Epithelial cell of proximal tubule (primary cell): ENCODE measurements around the gene KHNYN. TPM values are rescaled to one million over a fixed set of nuclear protein-coding genes. Genes with fewer than 3 reads are reported as not detected.

Experiments
- DNase-seq: peaks from one replicate; pipeline ENCODE4 v3.0.0-alpha.2; 2011; ENCODE audit warnings: low read depth
- H3K4me3 ChIP-seq: 2 replicates; pipeline ENCODE4 v1.5.1; 2011; ENCODE audit warnings: low read depth, mild to moderate bottlenecking, low read length
- CTCF ChIP-seq: conservative IDR thresholded peaks from 2 replicates; pipeline ENCODE4 v1.5.1; 2012; ENCODE audit warnings: low read depth, mild to moderate bottlenecking, low read length
- total RNA-seq: library from RNA; depleted of rRNA; stranded (reverse); fragments of >200 nt; gene quantifications from 2 replicates; pipeline ENCODE4 v1.2.3, GENCODE V29; 2015

KHNYN gene
- total RNA-seq, 1 donor from 2014 or later, result 41.6 TPM

DNA sequence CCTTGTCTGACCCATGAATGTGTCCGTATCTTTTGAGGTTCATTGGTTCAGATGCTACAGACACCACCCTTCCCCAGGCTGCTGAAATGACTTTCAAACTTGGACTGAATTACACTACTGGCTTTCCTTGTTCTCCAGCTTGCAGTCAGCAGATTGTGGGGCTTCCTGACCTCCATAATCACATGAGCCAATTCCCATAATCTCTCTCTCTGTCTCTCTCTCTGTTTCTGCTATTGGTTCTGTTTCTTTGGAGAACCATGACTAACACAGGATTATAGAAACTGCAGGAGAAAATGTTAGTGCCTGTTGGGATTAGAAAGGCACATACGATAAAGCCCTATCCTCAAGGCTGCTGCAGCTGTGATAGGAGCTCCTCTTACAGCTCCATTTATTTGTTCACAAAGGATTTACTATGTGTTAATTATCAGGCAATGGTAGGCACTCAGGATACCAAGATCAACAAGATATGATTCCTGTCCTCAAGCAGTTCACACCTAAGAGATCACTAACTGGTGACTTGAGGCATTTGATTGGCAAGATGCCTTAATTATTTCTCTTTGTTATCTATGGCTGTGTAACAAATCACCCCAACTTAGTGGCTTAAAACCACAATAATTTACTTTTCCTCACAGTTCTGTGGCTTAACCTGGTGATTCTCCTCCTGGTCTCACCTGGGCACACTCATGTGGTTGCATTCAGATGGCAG, 41.1 kb upstream of the KHNYN start:
- no peak overlapping the region for H3K4me3 ChIP-seq
- no peak for DNase-seq
- TF ChIP-seq CTCF, result no peak

- no peak overlapping the region for H3K4me3 ChIP-seq
- DNase-seq, result no peak
Measured at GRCh38 chr14:24389226-24389848, 40.4 kb upstream of the KHNYN start.

GRCh38 chr14:24390701-24391468, 38.9 kb upstream of the KHNYN start:
- no peak overlapping the region for H3K4me3 ChIP-seq
- no peak for TF ChIP-seq CTCF
- DNase-seq, result no peak

More at GRCh38 chr14:24389226-24389848, 40.4 kb upstream of the KHNYN start:
- TF ChIP-seq CTCF, result no peak

DNA sequence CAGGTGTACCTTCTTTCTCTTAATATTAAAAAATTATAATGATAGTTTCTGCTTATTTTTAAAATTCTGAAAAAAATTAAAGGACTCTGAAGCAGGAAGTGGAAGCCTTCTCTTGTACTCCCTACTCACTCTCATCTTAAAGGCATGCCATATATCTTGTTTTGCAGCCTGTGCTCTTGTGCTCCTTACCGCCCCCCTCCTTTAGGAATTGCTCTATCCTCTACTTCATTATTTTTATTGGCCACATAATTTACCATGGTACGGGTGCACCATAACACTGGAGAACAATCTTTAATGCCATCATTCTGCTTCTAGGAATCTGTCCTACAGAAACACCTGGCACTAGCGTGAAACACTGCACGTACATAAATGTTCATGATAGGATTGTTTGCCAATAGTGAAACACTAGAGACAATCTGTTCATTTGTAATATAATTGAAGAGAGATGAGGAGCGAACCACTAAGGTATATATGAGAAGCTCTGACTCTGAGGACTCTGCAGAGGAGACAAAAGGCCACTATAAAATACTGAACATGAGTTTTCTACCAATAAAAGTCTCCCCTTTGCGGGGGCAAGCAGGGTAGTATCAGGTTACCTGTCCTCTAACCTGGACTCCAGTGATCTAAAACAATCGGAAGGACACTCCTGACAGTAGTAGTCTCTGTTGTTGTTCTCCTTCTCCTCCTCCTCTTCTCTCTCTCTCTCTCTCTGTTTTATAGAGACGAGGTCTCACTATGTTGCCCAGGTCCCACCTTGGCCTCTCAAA, 37.2 kb upstream of the KHNYN start:
- peak overlapping the region; percentile 11 for H3K4me3 ChIP-seq
- peak; percentile 31 for TF ChIP-seq CTCF
- DNase-seq, result no peak

GRCh38 chr14:24394275-24394674, 35.5 kb upstream of the KHNYN start:
- H3K4me3 ChIP-seq, result no peak overlapping the region
- TF ChIP-seq CTCF, result no peak
- no peak for DNase-seq

DNA sequence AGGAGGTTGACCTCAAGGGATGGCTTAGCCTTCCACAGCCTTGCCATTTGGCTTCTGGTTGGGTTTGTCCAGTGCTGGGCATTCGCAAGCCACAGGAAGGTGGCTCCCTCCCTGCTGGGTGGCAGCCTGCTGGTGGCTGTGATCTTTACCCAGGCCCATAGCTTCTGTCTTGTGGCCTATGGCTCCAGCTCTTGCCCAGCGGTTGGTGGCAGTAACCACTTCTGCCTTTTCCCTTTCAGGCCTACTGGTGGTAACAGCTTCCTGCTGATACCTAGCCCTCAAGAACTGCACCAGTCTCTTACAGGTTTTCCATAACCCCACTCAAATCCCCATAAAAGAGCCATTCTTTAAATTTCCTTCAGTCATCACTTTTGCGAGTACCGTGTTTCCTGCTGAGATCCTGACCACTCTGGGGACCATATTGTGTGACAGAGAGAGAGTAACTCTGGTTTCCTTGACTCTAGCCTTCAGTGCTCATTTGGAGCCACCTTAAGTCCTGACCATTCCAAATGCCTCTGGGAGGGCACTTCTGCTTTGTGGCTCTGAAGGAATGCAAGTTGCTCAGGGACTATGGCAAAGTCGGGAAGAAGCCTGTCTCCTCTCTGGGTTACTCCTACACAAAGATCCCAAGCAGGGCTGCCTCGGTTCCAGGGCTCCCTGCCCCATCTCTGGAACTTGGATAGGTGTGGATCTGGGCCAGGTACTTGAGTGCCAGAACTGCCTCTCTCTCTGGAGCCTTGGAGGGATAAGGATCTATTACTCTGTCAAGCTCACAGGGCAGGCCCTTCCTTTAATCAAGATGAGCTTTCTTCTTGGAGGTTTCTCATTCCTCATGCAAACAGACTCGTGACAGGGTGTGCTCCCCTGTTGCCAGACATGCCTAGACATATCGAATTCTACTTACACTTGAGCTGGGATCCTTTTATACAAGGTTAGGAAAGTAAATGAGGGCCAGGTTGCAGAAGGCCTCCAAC, 33.9 kb upstream of the KHNYN start:
- TF ChIP-seq CTCF, result no peak
- no peak overlapping the region for H3K4me3 ChIP-seq
- no peak for DNase-seq
